ENCODE results near the gene CD4.

The CD4 gene

DNA sequence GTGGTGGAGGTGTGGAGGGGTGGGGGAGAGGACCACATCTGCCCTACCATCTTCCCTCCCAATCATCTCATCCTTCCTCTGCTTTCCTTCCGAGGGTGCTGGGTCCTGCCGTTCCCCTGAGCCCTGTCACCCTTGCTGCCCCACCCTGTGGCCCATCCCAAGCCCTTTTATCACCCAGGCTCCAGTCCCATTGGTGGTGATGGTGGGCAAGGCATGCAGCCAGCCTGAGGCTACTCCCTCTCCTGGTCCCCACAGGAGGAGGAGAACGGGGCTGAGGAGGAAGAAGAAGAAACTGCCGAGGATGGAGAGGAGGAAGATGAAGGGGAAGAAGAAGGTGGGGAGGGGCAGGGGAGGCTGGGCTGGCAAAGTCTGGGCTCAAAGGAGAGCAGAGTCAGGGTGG is 19.7 kb upstream of the CD4 start:
- no peak for DNase-seq (ENCODE audit: low spot score)
- in situ Hi-C loops (cut with MboI; ENCODE audit: low sequenced_read_pairs, unreplicated experiment): no loop called here
- TF ChIP-seq, protein P1, sequence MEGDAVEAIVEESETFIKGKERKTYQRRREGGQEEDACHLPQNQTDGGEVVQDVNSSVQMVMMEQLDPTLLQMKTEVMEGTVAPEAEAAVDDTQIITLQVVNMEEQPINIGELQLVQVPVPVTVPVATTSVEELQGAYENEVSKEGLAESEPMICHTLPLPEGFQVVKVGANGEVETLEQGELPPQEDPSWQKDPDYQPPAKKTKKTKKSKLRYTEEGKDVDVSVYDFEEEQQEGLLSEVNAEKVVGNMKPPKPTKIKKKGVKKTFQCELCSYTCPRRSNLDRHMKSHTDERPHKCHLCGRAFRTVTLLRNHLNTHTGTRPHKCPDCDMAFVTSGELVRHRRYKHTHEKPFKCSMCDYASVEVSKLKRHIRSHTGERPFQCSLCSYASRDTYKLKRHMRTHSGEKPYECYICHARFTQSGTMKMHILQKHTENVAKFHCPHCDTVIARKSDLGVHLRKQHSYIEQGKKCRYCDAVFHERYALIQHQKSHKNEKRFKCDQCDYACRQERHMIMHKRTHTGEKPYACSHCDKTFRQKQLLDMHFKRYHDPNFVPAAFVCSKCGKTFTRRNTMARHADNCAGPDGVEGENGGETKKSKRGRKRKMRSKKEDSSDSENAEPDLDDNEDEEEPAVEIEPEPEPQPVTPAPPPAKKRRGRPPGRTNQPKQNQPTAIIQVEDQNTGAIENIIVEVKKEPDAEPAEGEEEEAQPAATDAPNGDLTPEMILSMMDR (IDR thresholded peaks at IDR 0.05; ENCODE audit: borderline replicate concordance, control extremely low read depth, extremely low read depth, insufficient read depth, missing control alignments): no peak

DNA sequence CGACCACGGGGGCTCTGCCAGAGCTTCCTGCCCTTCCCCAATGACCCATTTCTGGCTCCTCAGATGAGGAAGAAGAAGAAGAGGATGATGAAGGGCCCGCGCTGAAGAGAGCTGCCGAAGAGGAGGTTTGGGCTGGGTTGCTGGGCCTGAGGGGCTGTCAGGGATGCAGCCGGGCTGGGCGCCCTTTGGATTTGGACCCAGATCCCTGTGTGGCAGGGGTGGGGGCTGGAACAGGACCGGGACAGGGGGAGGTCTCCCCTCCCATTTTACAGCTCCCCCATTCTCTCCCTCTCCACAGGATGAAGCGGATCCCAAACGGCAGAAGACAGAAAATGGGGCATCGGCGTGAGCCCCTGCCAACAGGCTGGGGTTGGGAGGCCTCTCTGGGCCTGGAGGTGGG is 19.2 kb upstream of the CD4 start:
- DNase-seq (ENCODE audit: low spot score): no peak
- in situ Hi-C loops (cut with MboI; ENCODE audit: low sequenced_read_pairs, unreplicated experiment): no loop called here
- TF ChIP-seq, protein P1 (IDR thresholded peaks at IDR 0.05; ENCODE audit: borderline replicate concordance, control extremely low read depth, extremely low read depth, insufficient read depth, missing control alignments): no peak

- in situ Hi-C loops (cut with MboI; ENCODE audit: low sequenced_read_pairs, unreplicated experiment): no loop called here
- no peak for DNase-seq (ENCODE audit: low spot score)
- TF ChIP-seq, protein P1 (IDR thresholded peaks at IDR 0.05; ENCODE audit: borderline replicate concordance, control extremely low read depth, extremely low read depth, insufficient read depth, missing control alignments): no peak
These were observed 18.7 kb upstream of the CD4 start for GRCh38 chr12:6770600-6770999.

- in situ Hi-C loops (cut with MboI; ENCODE audit: low sequenced_read_pairs, unreplicated experiment): no loop called here
- TF ChIP-seq, protein P1 (IDR thresholded peaks at IDR 0.05; ENCODE audit: borderline replicate concordance, control extremely low read depth, extremely low read depth, insufficient read depth, missing control alignments): no peak
- DNase-seq (ENCODE audit: low spot score): no peak
These were observed 18.2 kb upstream of the CD4 start for GRCh38 chr12:6771091-6771495.

GRCh38 chr12:6771509-6772330 is 17.6 kb upstream of the CD4 start:
- DNase-seq (ENCODE audit: low spot score): no peak
- in situ Hi-C loops (cut with MboI; ENCODE audit: low sequenced_read_pairs, unreplicated experiment): no loop called here
- TF ChIP-seq, protein P1 (IDR thresholded peaks at IDR 0.05; ENCODE audit: borderline replicate concordance, control extremely low read depth, extremely low read depth, insufficient read depth, missing control alignments): no peak

DNA sequence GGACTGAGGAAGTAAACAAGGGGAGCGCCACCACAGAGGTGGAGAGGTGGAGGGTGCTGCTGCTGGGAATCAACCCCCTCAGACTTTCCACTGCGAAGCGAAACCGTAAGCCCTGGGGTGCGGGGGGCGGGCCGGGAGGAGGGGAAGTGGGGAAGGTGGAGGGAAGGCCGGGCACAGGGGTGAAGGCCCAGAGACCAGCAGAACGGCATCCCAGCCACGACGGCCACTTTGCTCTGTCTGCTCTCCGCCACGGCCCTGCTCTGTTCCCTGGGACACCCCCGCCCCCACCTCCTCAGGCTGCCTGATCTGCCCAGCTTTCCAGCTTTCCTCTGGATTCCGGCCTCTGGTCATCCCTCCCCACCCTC is 17.0 kb upstream of the CD4 start, which contains the start of gene LAG3:
Gene LAG3, plus strand, starts transcription at position 190 of the 365 bp plus-strand sequence. CDS start 333 bp downstream, outside the sequence.
- TF ChIP-seq, protein P1 (IDR thresholded peaks at IDR 0.05; ENCODE audit: borderline replicate concordance, control extremely low read depth, extremely low read depth, insufficient read depth, missing control alignments): no peak
- in situ Hi-C loops (cut with MboI; ENCODE audit: low sequenced_read_pairs, unreplicated experiment): no loop called here
- DNase-seq (ENCODE audit: low spot score): peak; percentile 76

Data from GM13976 (cell line).